ENCODE data around the gene ARHGAP1.

Gene ARHGAP1

GRCh38 chr11:46666516-46666915, 33.9 kb downstream of the ARHGAP1 start:
- Histone ChIP-seq H3K9me3 (ENCODE audit: control insufficient read depth, insufficient read depth, low read length) (no peaks in the 10 kb centered on the region), H3K36me3 (ENCODE audit: insufficient read depth, low read length) (peaks cover 21% of the 10 kb centered on the region), H3K4me1 (ENCODE audit: insufficient read depth, low read length) (no peaks in the 10 kb centered on the region), H3K9ac (ENCODE audit: low read depth, low read length) (no peak overlapping the region)

- peaks cover 16% of the 10 kb centered on the region for H3K36me3 ChIP-seq (ENCODE audit: insufficient read depth, low read length)
- no peaks in the 10 kb centered on the region for H3K9me3 ChIP-seq (ENCODE audit: control insufficient read depth, insufficient read depth, low read length)
- no peak overlapping the region for H3K9ac ChIP-seq (ENCODE audit: low read depth, low read length)
- H3K4me1 ChIP-seq (ENCODE audit: insufficient read depth, low read length) = no peaks in the 10 kb centered on the region
Observed at GRCh38 chr11:46665356-46665755, 35.1 kb downstream of the ARHGAP1 start.

GRCh38 chr11:46664612-46665011, 35.8 kb downstream of the ARHGAP1 start:
- Histone ChIP-seq H3K9me3 (ENCODE audit: control insufficient read depth, insufficient read depth, low read length) (no peaks in the 10 kb centered on the region), H3K4me1 (ENCODE audit: insufficient read depth, low read length) (no peaks in the 10 kb centered on the region), H3K36me3 (ENCODE audit: insufficient read depth, low read length) (peaks cover 19% of the 10 kb centered on the region), H3K9ac (ENCODE audit: low read depth, low read length) (no peak overlapping the region)

GRCh38 chr11:46663277-46663940, 37.0 kb downstream of the ARHGAP1 start:
- Histone ChIP-seq H3K4me1 (ENCODE audit: insufficient read depth, low read length) (no peaks in the 10 kb centered on the region), H3K9me3 (ENCODE audit: control insufficient read depth, insufficient read depth, low read length) (no peaks in the 10 kb centered on the region), H3K36me3 (ENCODE audit: insufficient read depth, low read length) (peaks cover 24% of the 10 kb centered on the region), H3K9ac (ENCODE audit: low read depth, low read length) (no peak overlapping the region)

GRCh38 chr11:46662366-46662765, 38.1 kb downstream of the ARHGAP1 start:
- H3K9ac ChIP-seq (ENCODE audit: low read depth, low read length) = no peak overlapping the region
- H3K36me3 ChIP-seq (ENCODE audit: insufficient read depth, low read length) = peaks cover 27% of the 10 kb centered on the region
- no peaks in the 10 kb centered on the region for H3K9me3 ChIP-seq (ENCODE audit: control insufficient read depth, insufficient read depth, low read length)
- H3K4me1 ChIP-seq (ENCODE audit: insufficient read depth, low read length) = no peaks in the 10 kb centered on the region

GRCh38 chr11:46661836-46662235, 38.6 kb downstream of the ARHGAP1 start:
- Histone ChIP-seq H3K9ac (ENCODE audit: low read depth, low read length) (no peak overlapping the region), H3K36me3 (ENCODE audit: insufficient read depth, low read length) (peaks cover 30% of the 10 kb centered on the region), H3K9me3 (ENCODE audit: control insufficient read depth, insufficient read depth, low read length) (no peaks in the 10 kb centered on the region), H3K4me1 (ENCODE audit: insufficient read depth, low read length) (no peaks in the 10 kb centered on the region)

GRCh38 chr11:46659908-46660307, 40.5 kb downstream of the ARHGAP1 start:
- H3K9ac ChIP-seq (ENCODE audit: low read depth, low read length) = no peak overlapping the region
- no peaks in the 10 kb centered on the region for H3K9me3 ChIP-seq (ENCODE audit: control insufficient read depth, insufficient read depth, low read length)
- peaks cover 36% of the 10 kb centered on the region; the same call in 1 of the 2 replicates for H3K36me3 ChIP-seq (ENCODE audit: insufficient read depth, low read length)
- no peaks in the 10 kb centered on the region for H3K4me1 ChIP-seq (ENCODE audit: insufficient read depth, low read length)

- Histone ChIP-seq H3K9me3 (ENCODE audit: control insufficient read depth, insufficient read depth, low read length) (no peaks in the 10 kb centered on the region), H3K36me3 (ENCODE audit: insufficient read depth, low read length) (peaks cover 32% of the 10 kb centered on the region; the same call in 1 of the 2 replicates), H3K9ac (ENCODE audit: low read depth, low read length) (no peak overlapping the region), H3K4me1 (ENCODE audit: insufficient read depth, low read length) (no peaks in the 10 kb centered on the region)
Observed at GRCh38 chr11:46658259-46658658, 42.2 kb downstream of the ARHGAP1 start.

- no peak overlapping the region for H3K9ac ChIP-seq (ENCODE audit: low read depth, low read length)
- peaks cover 36% of the 10 kb centered on the region; the same call in 1 of the 2 replicates for H3K36me3 ChIP-seq (ENCODE audit: insufficient read depth, low read length)
- H3K4me1 ChIP-seq (ENCODE audit: insufficient read depth, low read length) = no peaks in the 10 kb centered on the region
- no peaks in the 10 kb centered on the region for H3K9me3 ChIP-seq (ENCODE audit: control insufficient read depth, insufficient read depth, low read length)
Observed at GRCh38 chr11:46657186-46657585, 43.2 kb downstream of the ARHGAP1 start.

GRCh38 chr11:46655631-46656030, 44.8 kb downstream of the ARHGAP1 start:
- Histone ChIP-seq H3K4me1 (ENCODE audit: insufficient read depth, low read length) (no peaks in the 10 kb centered on the region), H3K9ac (ENCODE audit: low read depth, low read length) (no peak overlapping the region), H3K9me3 (ENCODE audit: control insufficient read depth, insufficient read depth, low read length) (no peaks in the 10 kb centered on the region), H3K36me3 (ENCODE audit: insufficient read depth, low read length) (peaks cover 35% of the 10 kb centered on the region; the same call in 1 of the 2 replicates)

GRCh38 chr11:46649180-46649738, 51.2 kb downstream of the ARHGAP1 start:
- H3K36me3 ChIP-seq (ENCODE audit: insufficient read depth, low read length) = peaks cover 11% of the 10 kb centered on the region

GRCh38 chr11:46643986-46644385, 56.4 kb downstream of the ARHGAP1 start:
- H3K36me3 ChIP-seq (ENCODE audit: insufficient read depth, low read length) = peaks cover 4% of the 10 kb centered on the region
- no peaks in the 10 kb centered on the region for H3K4me1 ChIP-seq (ENCODE audit: insufficient read depth, low read length)
- H3K9me3 ChIP-seq (ENCODE audit: control insufficient read depth, insufficient read depth, low read length) = no peaks in the 10 kb centered on the region
- no peak overlapping the region for H3K9ac ChIP-seq (ENCODE audit: low read depth, low read length)

More at GRCh38 chr11:46649180-46649738, 51.2 kb downstream of the ARHGAP1 start:
- Histone ChIP-seq H3K4me1 (ENCODE audit: insufficient read depth, low read length) (peaks cover 3% of the 10 kb centered on the region; the same call in 1 of the 2 replicates), H3K9me3 (ENCODE audit: control insufficient read depth, insufficient read depth, low read length) (no peaks in the 10 kb centered on the region), H3K9ac (ENCODE audit: low read depth, low read length) (no peak overlapping the region)

- Histone ChIP-seq H3K36me3 (ENCODE audit: insufficient read depth, low read length) (peaks cover 4% of the 10 kb centered on the region), H3K9me3 (ENCODE audit: control insufficient read depth, insufficient read depth, low read length) (no peaks in the 10 kb centered on the region), H3K4me1 (ENCODE audit: insufficient read depth, low read length) (no peaks in the 10 kb centered on the region), H3K9ac (ENCODE audit: low read depth, low read length) (no peak overlapping the region)
Observed at GRCh38 chr11:46643531-46643930, 56.9 kb downstream of the ARHGAP1 start.

GRCh38 chr11:46642627-46643335, 57.6 kb downstream of the ARHGAP1 start:
- Histone ChIP-seq H3K36me3 (ENCODE audit: insufficient read depth, low read length) (peaks cover 4% of the 10 kb centered on the region), H3K4me1 (ENCODE audit: insufficient read depth, low read length) (no peaks in the 10 kb centered on the region), H3K9ac (ENCODE audit: low read depth, low read length) (no peak overlapping the region), H3K9me3 (ENCODE audit: control insufficient read depth, insufficient read depth, low read length) (no peaks in the 10 kb centered on the region)

GRCh38 chr11:46641639-46642038, 58.8 kb downstream of the ARHGAP1 start:
- H3K36me3 ChIP-seq (ENCODE audit: insufficient read depth, low read length) = peaks cover 4% of the 10 kb centered on the region
- no peak overlapping the region for H3K9ac ChIP-seq (ENCODE audit: low read depth, low read length)
- H3K9me3 ChIP-seq (ENCODE audit: control insufficient read depth, insufficient read depth, low read length) = no peaks in the 10 kb centered on the region
- H3K4me1 ChIP-seq (ENCODE audit: insufficient read depth, low read length) = no peaks in the 10 kb centered on the region
